Measurements from ENCODE around the gene BARX2.

DNA sequence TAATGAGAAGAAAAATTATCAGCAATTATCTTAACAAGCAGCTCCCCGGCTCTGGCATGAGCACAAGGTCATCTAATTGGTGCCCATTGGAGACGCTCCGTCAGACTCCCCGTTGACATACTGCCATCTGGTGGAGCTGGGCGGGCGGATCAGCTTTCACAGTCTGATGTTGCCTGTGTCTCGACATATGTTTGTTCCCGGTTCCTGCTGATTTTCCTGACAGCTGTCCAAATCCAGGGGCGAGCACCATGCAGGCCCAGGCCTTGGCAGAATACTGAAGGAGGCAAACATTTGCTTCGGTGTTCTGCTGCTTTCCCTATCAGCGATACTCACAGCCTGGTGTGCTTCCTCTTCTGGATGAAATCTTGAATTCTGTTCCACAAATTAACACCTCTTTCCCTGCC lies 43.8 kb upstream of the BARX2 start:
- TF ChIP-seq EP300 (IDR thresholded peaks at IDR 0.05) (no peak), POLR2A (IDR thresholded peaks at IDR 0.05; ENCODE audit: low read depth) (no peak)

Data from esophagus muscularis mucosa (tissue), 2 donors.